Measurements from ENCODE around the gene WFDC8.
"Not testable (repeated sequence)": the region's sequence is repeated elsewhere in the genome, so short reads cannot be mapped to it uniquely, and the experiment has no call there.

WFDC8 gene

GRCh38 chr20:45579184-45579583 lies at the start of gene WFDC8:
WFDC8 (minus strand) TSS chr20:45579284; CDS start chr20:45579247, 37 bp downstream.
- no peak for DNase-seq

GRCh38 chr20:45626540-45626939 lies 47.5 kb upstream of the WFDC8 start:
- DNase-seq, result no peak

- DNase-seq, result no peak
These were observed 42.5 kb upstream of the WFDC8 start for GRCh38 chr20:45621593-45621992.

GRCh38 chr20:45617591-45617990 lies 38.5 kb upstream of the WFDC8 start:
- DNase-seq, result no peak

- no peak for DNase-seq
These were observed 33.2 kb upstream of the WFDC8 start for GRCh38 chr20:45612314-45612713.

GRCh38 chr20:45611054-45611453 lies 32.0 kb upstream of the WFDC8 start:
- DNase-seq, result peak; percentile 64 to 74

- no peak for DNase-seq
These were observed 28.7 kb upstream of the WFDC8 start for GRCh38 chr20:45607810-45608209.

- DNase-seq, result no peak
These were observed 16.2 kb upstream of the WFDC8 start for GRCh38 chr20:45595235-45595634.

GRCh38 chr20:45593498-45593897 lies 14.4 kb upstream of the WFDC8 start:
- DNase-seq, result no peak

GRCh38 chr20:45592574-45593189 lies 13.6 kb upstream of the WFDC8 start:
- DNase-seq, result peak; percentile 2 to 14

- DNase-seq, result no peak
These were observed 10.6 kb upstream of the WFDC8 start for GRCh38 chr20:45589725-45590124.

GRCh38 chr20:45588800-45589199 lies 9.7 kb upstream of the WFDC8 start:
- DNase-seq, result no peak

- not testable (repeated sequence) for DNase-seq
These were observed 6.9 kb upstream of the WFDC8 start for GRCh38 chr20:45585986-45586385.

GRCh38 chr20:45584294-45584693 lies 5.2 kb upstream of the WFDC8 start:
- not testable (repeated sequence) for DNase-seq

GRCh38 chr20:45583502-45583901 lies 4.4 kb upstream of the WFDC8 start:
- DNase-seq, result no peak

- DNase-seq, result no peak
These were observed 2.6 kb upstream of the WFDC8 start for GRCh38 chr20:45581702-45582101.

GRCh38 chr20:45578231-45578630 lies 853 bp downstream of the WFDC8 start:
- DNase-seq, result no peak

- DNase-seq, result no peak
These were observed 2.1 kb downstream of the WFDC8 start for GRCh38 chr20:45576995-45577394.

GRCh38 chr20:45575931-45576330 lies 3.2 kb downstream of the WFDC8 start:
- DNase-seq, result no peak

GRCh38 chr20:45569650-45570049 lies 9.4 kb downstream of the WFDC8 start:
- DNase-seq, result not testable (repeated sequence)

- DNase-seq, result no peak
These were observed 14.3 kb downstream of the WFDC8 start for GRCh38 chr20:45564760-45565276.

- DNase-seq, result no peak
These were observed 23.9 kb downstream of the WFDC8 start for GRCh38 chr20:45555198-45555597.

- DNase-seq, result no peak
These were observed 26.6 kb downstream of the WFDC8 start for GRCh38 chr20:45552456-45552855.

- no peak for DNase-seq
These were observed 28.3 kb downstream of the WFDC8 start for GRCh38 chr20:45550765-45551164.

GRCh38 chr20:45548410-45548809 lies 30.7 kb downstream of the WFDC8 start:
- DNase-seq, result no peak
